Measurements from ENCODE around the gene TMPRSS11F. TPM values are rescaled to one million over a fixed set of nuclear protein-coding genes. Genes with fewer than 3 reads are reported as not detected.

TMPRSS11F gene
- total RNA-seq, 4 donors from 2014 or later = not detected

DNA sequence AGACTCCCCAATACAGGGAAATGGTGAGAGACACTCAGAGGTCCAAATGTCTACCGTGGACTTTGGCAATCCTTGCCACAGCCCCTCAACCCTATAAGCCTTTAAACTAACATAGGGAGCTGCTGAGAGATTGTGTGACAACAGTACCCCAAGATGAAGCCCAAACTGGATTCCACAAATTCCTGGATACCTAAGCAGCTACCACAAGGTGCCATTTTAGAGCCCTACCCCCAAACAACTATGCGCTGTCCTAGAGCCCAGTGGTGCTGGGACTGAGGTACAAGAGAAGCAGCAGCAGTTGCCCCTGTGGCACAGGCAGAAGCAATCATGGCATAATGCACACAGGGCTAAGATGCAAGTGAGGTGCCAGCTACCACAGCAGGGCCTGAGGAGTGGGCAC, 2.7 kb upstream of the TMPRSS11F start:
- TF ChIP-seq, protein P1, sequence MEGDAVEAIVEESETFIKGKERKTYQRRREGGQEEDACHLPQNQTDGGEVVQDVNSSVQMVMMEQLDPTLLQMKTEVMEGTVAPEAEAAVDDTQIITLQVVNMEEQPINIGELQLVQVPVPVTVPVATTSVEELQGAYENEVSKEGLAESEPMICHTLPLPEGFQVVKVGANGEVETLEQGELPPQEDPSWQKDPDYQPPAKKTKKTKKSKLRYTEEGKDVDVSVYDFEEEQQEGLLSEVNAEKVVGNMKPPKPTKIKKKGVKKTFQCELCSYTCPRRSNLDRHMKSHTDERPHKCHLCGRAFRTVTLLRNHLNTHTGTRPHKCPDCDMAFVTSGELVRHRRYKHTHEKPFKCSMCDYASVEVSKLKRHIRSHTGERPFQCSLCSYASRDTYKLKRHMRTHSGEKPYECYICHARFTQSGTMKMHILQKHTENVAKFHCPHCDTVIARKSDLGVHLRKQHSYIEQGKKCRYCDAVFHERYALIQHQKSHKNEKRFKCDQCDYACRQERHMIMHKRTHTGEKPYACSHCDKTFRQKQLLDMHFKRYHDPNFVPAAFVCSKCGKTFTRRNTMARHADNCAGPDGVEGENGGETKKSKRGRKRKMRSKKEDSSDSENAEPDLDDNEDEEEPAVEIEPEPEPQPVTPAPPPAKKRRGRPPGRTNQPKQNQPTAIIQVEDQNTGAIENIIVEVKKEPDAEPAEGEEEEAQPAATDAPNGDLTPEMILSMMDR (IDR thresholded peaks at IDR 0.05) = no peak
- no peak for DNase-seq (ENCODE audit: low spot score)
- ATAC-seq (ENCODE audit: low FRiP score) = no peak

- TF ChIP-seq, protein P1 (IDR thresholded peaks at IDR 0.05) = no peak
- DNase-seq (ENCODE audit: low spot score) = no peak
- ATAC-seq (ENCODE audit: low FRiP score) = no peak
Measured at GRCh38 chr4:68124262-68124661, 5.4 kb downstream of the TMPRSS11F start.

- DNase-seq (ENCODE audit: low spot score) (no peak), ATAC-seq (ENCODE audit: low FRiP score) (no peak)
- TF ChIP-seq, protein P1 (IDR thresholded peaks at IDR 0.05) = no peak
Measured at GRCh38 chr4:68123525-68123924, 6.1 kb downstream of the TMPRSS11F start.

- ATAC-seq (ENCODE audit: low FRiP score) = no peak
- TF ChIP-seq, protein P1 (IDR thresholded peaks at IDR 0.05) = no peak
Measured at GRCh38 chr4:68119921-68120320, 9.7 kb downstream of the TMPRSS11F start.

DNA sequence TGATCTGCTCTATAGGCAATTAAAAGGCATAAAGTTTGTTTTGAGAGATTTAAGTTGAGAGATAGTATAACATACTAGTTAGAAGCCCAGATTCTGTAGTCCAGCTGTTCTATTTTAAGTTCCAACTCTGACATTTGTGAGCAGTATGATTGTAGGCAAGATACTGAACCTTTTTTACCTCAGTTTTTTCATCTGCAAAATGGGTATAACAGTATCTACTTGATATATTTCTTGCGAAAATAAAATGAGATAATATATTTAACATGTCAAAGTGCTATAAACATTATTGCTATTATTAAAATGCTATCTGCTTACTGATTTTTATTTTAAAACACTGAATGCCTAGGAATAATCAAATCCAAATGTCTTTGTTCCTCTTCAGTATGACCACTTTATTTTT, 19.2 kb downstream of the TMPRSS11F start:
- TF ChIP-seq, protein P1 (IDR thresholded peaks at IDR 0.05) = no peak
- ATAC-seq (ENCODE audit: low FRiP score) (no peak), DNase-seq (ENCODE audit: low spot score) (no peak)

More at GRCh38 chr4:68119921-68120320, 9.7 kb downstream of the TMPRSS11F start:
- DNase-seq (ENCODE audit: low spot score) = no peak

DNA sequence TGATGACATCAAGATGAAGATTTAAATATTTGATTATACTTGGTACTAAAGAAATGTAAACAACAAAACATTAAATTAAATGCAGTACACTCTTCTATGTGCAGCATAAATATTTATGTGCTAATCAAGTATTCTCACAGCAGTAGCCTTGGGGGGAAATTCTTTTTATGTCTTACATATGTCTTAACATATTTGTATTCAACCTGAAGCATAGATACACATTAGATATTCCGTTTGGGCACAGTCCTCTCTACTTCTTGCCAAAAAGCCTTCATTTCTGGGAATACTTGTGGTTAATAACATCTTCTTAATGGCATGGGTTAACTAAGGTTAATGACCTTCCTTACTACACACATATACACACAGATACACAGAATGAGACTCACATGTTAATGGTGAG, 19.8 kb downstream of the TMPRSS11F start:
- DNase-seq (ENCODE audit: low spot score) (no peak), ATAC-seq (ENCODE audit: low FRiP score) (no peak)
- TF ChIP-seq, protein P1 (IDR thresholded peaks at IDR 0.05) = no peak

GRCh38 chr4:68082758-68083157, 46.9 kb downstream of the TMPRSS11F start:
- no peak for ATAC-seq (ENCODE audit: low FRiP score)
- no peak for DNase-seq (ENCODE audit: low spot score)
- TF ChIP-seq, protein P1 (IDR thresholded peaks at IDR 0.05) = no peak
